Raji (cell line): ENCODE results near the gene GLIS1.

Experiments
- POLR2A ChIP-seq: IDR thresholded peaks from 2 replicates; pipeline ENCODE4 v1.6.1; 2011; ENCODE audit warnings: low read depth, low read length, control low read depth; ENCODE audit not compliant: insufficient read depth

The GLIS1 gene

GRCh38 chr1:53606197-53606596 is 132.8 kb downstream of the GLIS1 start:
- no peak for TF ChIP-seq POLR2A

GRCh38 chr1:53605181-53605580 is 133.8 kb downstream of the GLIS1 start:
- no peak for TF ChIP-seq POLR2A

DNA sequence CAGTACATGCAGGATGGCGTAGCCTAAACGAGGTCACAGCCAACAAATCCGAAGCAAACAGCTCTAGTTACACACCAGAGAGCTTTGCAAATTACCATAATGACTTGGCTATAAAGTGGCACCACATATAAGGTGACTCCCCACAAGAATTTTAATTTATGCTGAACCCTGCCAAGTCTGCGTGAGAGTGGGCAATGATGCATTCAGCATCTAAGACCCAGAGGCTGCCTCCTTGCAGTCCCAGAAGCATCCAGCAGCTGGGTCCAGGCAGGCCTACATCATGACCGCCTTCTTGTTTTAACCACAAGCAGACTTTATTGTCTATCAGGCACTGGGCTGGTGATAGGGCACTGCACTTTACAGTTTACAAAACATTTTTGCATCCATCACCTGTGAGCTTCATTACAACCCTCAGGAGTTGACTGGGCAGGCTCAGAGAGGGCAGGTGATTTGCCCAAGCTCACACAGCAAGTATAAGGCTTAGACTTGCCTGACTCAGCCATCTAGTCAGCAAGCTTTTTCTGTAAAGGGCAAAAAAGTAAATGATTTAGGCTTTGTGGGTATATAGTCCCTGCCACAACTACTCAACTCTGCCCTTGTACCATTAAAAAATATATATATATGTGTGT is 134.6 kb downstream of the GLIS1 start:
- TF ChIP-seq POLR2A = no peak

DNA sequence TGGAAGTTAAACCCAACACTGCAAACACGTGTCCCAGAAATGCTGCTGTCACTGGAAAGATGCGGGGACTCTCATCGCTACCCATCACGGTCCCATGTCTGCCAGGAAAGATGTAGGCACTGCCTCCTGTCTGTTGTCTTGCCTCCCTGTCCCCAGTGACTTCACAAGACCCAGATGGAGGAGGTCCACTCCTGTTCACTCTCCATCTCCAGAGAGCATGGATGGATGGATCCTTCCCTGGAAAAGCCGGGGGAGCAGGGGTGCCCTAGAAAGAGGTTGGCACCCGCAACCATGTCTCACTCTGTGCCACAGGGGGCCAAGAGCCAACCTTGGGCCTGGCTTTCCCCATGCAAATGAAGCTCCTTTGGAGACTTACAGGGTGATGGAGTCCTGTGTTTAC is 135.5 kb downstream of the GLIS1 start:
- TF ChIP-seq POLR2A = no peak

GRCh38 chr1:53601867-53602775 is 136.8 kb downstream of the GLIS1 start:
- no peak for TF ChIP-seq POLR2A

DNA sequence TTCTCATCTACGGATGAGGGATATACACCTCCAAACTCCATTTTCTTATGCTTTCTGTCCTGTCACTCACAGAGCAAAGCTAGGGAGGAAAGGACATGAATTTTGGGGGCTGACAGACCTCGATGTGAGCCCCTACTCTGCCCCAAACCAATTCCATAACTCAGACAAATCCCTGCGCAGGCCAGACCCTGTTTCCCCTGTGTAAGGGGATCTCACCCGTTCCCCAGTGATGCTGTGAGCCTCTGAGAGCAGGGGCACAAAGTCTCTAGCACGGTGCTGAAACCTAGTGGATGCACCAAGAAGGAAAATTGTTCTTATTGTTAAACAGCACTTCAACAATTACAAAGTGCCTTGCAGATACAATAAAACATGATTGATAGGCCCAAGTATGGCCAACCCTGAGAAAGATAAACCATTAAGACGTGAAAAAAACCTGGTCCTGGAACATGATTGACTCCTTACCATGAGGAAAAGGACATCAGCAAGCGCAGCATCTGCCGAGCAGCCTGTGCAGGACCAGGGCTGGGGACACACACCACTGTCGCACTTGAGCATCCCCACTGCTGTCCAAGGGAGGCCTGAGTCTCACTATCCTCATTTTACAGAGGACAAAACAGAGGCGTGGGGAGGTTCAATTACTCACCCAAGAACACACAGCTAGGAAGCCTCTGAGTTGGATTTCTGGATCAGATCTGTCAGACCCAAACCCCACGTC is 137.8 kb downstream of the GLIS1 start:
- TF ChIP-seq POLR2A = no peak

DNA sequence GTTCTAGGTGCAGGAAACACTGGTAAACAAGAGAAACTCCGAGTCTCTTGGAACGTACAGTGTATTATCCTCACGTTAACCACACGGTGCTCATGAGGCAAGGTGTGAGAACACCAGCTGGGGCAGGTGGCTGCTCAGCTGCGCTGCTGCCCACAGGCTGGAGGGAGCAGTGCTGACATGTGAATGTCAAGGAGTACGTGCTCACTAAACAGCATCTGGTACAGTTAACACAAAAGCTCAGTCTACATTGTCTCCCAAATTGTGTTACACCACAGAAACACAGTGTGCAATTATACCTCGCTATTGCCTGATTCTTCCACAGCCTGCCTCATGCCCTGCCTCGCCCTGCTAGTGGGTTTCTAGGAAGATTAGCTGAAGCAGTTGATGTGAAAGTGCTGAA is 138.4 kb downstream of the GLIS1 start:
- TF ChIP-seq POLR2A = no peak

- TF ChIP-seq POLR2A = no peak
Measured at GRCh38 chr1:53600001-53600400, 139.0 kb downstream of the GLIS1 start.

- TF ChIP-seq POLR2A = no peak
Measured at GRCh38 chr1:53599481-53599880, 139.5 kb downstream of the GLIS1 start.

DNA sequence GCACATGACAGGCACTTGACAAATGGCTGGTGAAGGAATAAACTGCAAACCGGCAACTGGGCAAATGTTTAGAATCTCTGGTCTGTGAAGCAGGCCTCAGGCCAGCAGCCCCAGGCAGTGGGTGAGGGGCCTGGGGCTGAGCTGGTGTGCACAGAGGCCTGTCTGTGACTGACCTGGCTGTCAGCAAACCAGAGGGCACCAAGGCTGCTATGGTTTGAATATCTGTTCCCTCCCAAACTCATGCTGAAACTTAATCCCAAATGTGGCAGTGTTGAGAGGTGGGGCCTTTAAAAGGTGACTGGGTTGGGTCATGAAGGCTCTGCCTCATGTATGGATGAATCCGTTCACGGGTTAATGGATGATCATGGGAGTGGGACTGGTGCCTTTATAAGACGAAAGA is 140.0 kb downstream of the GLIS1 start:
- no peak for TF ChIP-seq POLR2A

- TF ChIP-seq POLR2A = no peak
Measured at GRCh38 chr1:53595906-53596305, 143.1 kb downstream of the GLIS1 start.

DNA sequence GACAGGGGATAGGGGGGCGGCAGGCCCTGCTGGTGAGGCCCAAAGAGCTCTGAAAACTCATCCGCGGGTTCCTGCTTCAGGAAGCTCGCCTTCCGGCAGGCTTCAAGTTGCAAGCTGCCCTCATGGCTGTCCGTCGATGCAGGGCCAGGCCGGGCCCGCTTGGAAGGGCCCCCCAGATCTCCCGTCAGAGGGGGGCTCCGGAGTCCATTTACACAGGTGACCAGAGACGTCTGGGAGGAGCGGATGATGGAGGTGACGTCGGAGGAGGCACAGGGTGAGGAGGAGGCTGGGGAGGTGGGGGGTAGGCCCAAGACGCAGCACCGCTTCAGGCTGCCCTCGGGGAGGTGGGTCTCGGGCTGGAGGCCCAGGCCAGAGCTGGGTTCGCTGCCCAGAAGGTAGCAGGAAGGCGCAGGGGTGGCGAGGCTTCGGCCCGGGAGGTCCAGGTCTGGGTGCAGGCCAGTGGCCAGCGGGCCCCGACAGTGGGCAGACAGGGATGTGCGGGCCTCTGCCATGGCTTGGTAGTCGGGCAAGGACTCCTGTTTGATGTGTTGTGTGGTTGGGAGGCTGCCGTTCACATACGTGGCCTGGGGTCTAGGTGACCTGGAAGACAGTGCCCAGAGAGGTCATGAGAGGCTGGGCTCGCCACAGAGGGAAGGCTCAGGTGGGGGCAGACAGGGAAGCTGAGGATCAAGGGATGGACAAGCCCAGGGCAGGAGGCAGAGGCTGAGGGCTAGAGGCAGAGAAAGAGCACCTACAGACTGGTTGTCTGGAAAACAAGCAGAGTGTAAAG is 144.4 kb downstream of the GLIS1 start:
- TF ChIP-seq POLR2A = no peak

DNA sequence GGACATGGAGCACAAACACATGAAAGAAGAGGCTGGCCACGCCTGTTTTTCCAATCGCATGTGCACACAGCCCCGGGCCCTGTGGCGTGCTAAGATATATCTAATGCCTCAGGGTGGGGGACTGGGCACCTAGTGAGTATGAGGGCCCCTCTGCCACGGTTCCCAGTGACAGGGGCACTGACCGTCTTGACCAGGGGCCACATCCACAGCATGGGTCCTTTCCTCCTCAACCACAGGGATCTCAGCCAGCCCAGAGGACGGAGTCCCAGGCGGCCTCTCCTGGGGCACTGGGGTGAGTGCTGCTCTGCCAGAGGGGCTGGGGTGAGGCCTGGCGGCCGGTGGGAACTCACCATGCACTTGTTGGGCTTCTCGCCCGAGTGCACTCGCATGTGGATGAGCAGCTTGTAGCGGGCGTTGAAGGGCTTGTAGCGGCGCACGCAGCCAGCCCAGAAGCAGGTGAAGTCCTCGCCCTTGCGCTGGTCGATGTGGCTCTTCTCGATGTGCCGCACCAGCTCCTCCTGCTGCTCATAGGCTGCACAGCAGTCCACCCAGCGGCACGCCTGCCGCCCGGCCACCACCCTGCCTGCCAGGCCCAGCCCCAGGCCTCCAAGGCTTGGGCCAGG is 145.1 kb downstream of the GLIS1 start:
- TF ChIP-seq POLR2A = no peak

DNA sequence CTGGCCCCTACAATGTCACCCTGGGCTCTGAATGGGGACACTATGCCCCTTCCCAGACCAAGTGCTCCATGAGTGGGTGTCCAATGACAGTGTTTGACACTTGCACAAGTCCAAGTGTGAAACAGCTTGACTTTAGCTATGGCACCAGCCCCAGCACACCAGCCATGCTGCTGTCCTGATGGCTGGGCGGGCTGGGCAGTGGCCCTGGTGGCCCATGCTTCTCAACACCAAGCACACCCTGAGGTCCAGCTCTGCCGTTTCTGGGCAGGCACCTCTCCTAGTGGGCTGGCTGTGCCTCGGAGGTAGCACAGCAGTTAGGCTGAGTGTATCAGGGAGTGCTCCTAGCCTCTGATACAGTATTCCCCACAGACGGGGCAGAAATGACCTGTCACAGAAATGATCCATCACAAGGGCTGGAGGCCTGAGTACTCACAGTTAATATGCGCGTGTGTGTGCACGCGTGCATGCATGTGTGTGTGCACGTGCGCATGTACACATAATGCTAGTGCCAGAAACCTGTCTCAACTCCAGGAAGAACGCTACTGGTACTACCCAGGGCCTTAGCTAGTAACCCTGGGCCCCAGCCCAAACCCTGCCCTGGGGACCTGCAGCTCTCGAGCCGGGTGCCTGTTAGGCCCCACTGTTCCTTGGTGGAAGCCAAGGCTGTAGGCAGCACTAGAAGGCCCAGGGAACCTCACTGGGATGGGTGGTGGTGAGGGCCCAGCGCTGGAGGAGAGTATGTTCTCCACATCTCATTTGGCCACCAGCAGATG is 145.8 kb downstream of the GLIS1 start:
- TF ChIP-seq POLR2A = no peak

- TF ChIP-seq POLR2A = no peak
Measured at GRCh38 chr1:53592521-53592982, 146.4 kb downstream of the GLIS1 start.
